OCI-LY1 (cell line): ENCODE results near the gene CHCHD3.

Source experiments
- H2AFZ ChIP-seq: fragments of 200-600 bp; sonication (generic), shearing (Covaris generic); 2 replicates; pipeline ENCODE4 v1.6.0; 2014; ENCODE audit warnings: antibody characterized with exemption, mild to moderate bottlenecking, low read length
- H3F3A ChIP-seq: fragments of 200-600 bp; sonication (generic), shearing (Covaris generic); 2 replicates; pipeline ENCODE4 v1.6.0; 2014; ENCODE audit warnings: mild to moderate bottlenecking, antibody characterized with exemption, low read length, moderate library complexity; ENCODE audit not compliant: insufficient read depth
- H3K27ac ChIP-seq: fragments of 200-600 bp; sonication (generic); 2 replicates; pipeline ENCODE4 v1.5.1; 2014; ENCODE audit warnings: low read length, mixed run types, mild to moderate bottlenecking, low read depth; ENCODE audit not compliant: poor library complexity, severe bottlenecking
- H3K27me3 ChIP-seq: fragments of 200-600 bp; sonication (generic); 2 replicates; pipeline ENCODE4 v1.6.0; 2014; ENCODE audit warnings: antibody characterized with exemption, mild to moderate bottlenecking, low read length, moderate library complexity; ENCODE audit not compliant: insufficient read depth
- H3K36me3 ChIP-seq: fragments of 200-600 bp; sonication (generic); 2 replicates; pipeline ENCODE4 v1.6.1; 2014; ENCODE audit warnings: mild to moderate bottlenecking, antibody characterized with exemption, low read length, moderate library complexity, mixed read lengths; ENCODE audit not compliant: insufficient read depth
- H3K4me1 ChIP-seq: fragments of 200-600 bp; sonication (generic); 2 replicates; pipeline ENCODE4 v1.5.1; 2014; ENCODE audit warnings: mild to moderate bottlenecking, low read length, moderate library complexity; ENCODE audit not compliant: insufficient read depth, severe bottlenecking
- H3K4me2 ChIP-seq: fragments of 200-600 bp; sonication (generic), shearing (Covaris generic); 2 replicates; pipeline ENCODE4 v1.6.1; 2014; ENCODE audit warnings: low read length
- H3K4me3 ChIP-seq: fragments of 200-600 bp; sonication (generic); 2 replicates; pipeline ENCODE4 v1.5.1; 2014; ENCODE audit warnings: low read length, low read depth, mild to moderate bottlenecking, mixed read lengths; ENCODE audit not compliant: poor library complexity, severe bottlenecking
- H3K79me2 ChIP-seq: fragments of 200-600 bp; shearing (Covaris generic); 2 replicates; pipeline ENCODE4 v1.6.1; 2016; ENCODE audit warnings: mixed run types, low read length, mixed read lengths; ENCODE audit not compliant: insufficient read depth
- H3K9ac ChIP-seq: fragments of 200-600 bp; sonication (generic), shearing (Covaris generic); 2 replicates; pipeline ENCODE4 v1.6.1; 2014; ENCODE audit warnings: mild to moderate bottlenecking, low read length, mixed read lengths
- H3K9me2 ChIP-seq: fragments of 200-600 bp; sonication (generic), shearing (Covaris generic); 2 replicates; pipeline ENCODE4 v1.6.1; 2014; ENCODE audit warnings: low read depth, mild to moderate bottlenecking, low read length, mixed read lengths
- H3K9me3 ChIP-seq: fragments of 200-600 bp; shearing (Covaris generic); 2 replicates; pipeline ENCODE4 v1.6.1; 2014; ENCODE audit warnings: low read length, mixed read lengths
- H4K20me1 ChIP-seq: fragments of 200-600 bp; sonication (generic), shearing (Covaris generic); 2 replicates; pipeline ENCODE4 v1.6.0; 2016; ENCODE audit warnings: mild to moderate bottlenecking, low read length; ENCODE audit not compliant: insufficient read depth
- CTCF ChIP-seq: fragments of 200-600 bp; sonication (generic), shearing (Covaris generic); IDR thresholded peaks from 2 replicates; pipeline ENCODE4 v1.5.1; 2017; ENCODE audit warnings: mild to moderate bottlenecking, antibody characterized with exemption, low read length, moderate library complexity, mixed read lengths
- EZH2 ChIP-seq: fragments of 200-600 bp; sonication (generic), shearing (Covaris generic); IDR thresholded peaks from 2 replicates; pipeline ENCODE4 v1.8.0; 2017; ENCODE audit warnings: borderline replicate concordance, mixed run types, mild to moderate bottlenecking, antibody characterized with exemption, low read length, moderate library complexity, mixed read lengths

The CHCHD3 gene

DNA sequence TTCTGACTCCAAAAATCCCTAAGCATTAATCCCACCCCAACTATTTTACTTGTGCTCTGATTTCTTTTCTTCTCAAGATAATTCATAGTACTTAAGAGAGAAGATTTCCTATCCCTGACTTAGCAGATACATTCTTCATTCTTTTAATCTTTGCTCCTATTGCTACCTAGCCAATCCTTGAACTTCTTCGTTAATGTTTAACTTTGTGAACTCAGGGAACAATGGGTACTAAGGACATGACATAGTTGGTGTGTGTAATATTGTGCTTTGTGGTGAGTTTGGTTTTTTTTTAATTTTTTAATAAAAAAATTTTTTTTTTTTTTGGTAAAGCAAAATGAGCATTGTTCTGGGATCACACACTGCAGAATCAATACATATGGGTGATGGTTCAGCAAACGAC lies 166.2 kb downstream of the CHCHD3 start:
- H3K36me3 ChIP-seq = no peaks in the 10 kb centered on the region; the same call in 1 of the 2 replicates
- H3K27me3 ChIP-seq = no peaks in the 10 kb centered on the region
- H3K27ac ChIP-seq = no peak overlapping the region
- no peaks in the 10 kb centered on the region for H3K9me3 ChIP-seq
- H3K79me2 ChIP-seq = no peaks in the 10 kb centered on the region
- no peak overlapping the region for H2AFZ ChIP-seq
- TF ChIP-seq EZH2 (no peak), CTCF (no peak)
- no peaks in the 10 kb centered on the region for H3K9me2 ChIP-seq
- H3K4me2 ChIP-seq = no peak overlapping the region
- no peaks in the 10 kb centered on the region for H3K4me1 ChIP-seq
- no peak overlapping the region for H3K9ac ChIP-seq
- H3F3A ChIP-seq = no peaks in the 10 kb centered on the region
- H3K4me3 ChIP-seq = no peak overlapping the region
- H4K20me1 ChIP-seq = no peaks in the 10 kb centered on the region

- Histone ChIP-seq H3K9me3 (no peaks in the 10 kb centered on the region), H3K79me2 (no peaks in the 10 kb centered on the region), H3K4me3 (no peak overlapping the region), H3K27me3 (no peaks in the 10 kb centered on the region), H3F3A (no peaks in the 10 kb centered on the region), H3K4me2 (no peak overlapping the region), H4K20me1 (no peaks in the 10 kb centered on the region), H2AFZ (no peak overlapping the region), H3K4me1 (no peaks in the 10 kb centered on the region), H3K9ac (no peak overlapping the region), H3K9me2 (no peaks in the 10 kb centered on the region), H3K27ac (no peak overlapping the region), H3K36me3 (no peaks in the 10 kb centered on the region; the same call in 1 of the 2 replicates)
- TF ChIP-seq CTCF (no peak), EZH2 (no peak)
These were observed 171.2 kb downstream of the CHCHD3 start for GRCh38 chr7:132910657-132911056.

- no peak overlapping the region for H2AFZ ChIP-seq
- H3K9me2 ChIP-seq = no peaks in the 10 kb centered on the region
- no peaks in the 10 kb centered on the region for H3K4me1 ChIP-seq
- peaks cover 13% of the 10 kb centered on the region; the same call in 1 of the 2 replicates for H3K36me3 ChIP-seq
- H3F3A ChIP-seq = no peaks in the 10 kb centered on the region
- no peaks in the 10 kb centered on the region for H3K9me3 ChIP-seq
- no peak overlapping the region for H3K27ac ChIP-seq
- no peak for TF ChIP-seq EZH2
- TF ChIP-seq CTCF = no peak
- H3K27me3 ChIP-seq = no peaks in the 10 kb centered on the region
- no peaks in the 10 kb centered on the region for H4K20me1 ChIP-seq
- no peaks in the 10 kb centered on the region for H3K79me2 ChIP-seq
- no peak overlapping the region for H3K4me3 ChIP-seq
- H3K9ac ChIP-seq = no peak overlapping the region
- H3K4me2 ChIP-seq = no peak overlapping the region
These were observed 174.4 kb downstream of the CHCHD3 start for GRCh38 chr7:132907380-132907940.
